Activated CD4-positive, alpha-beta T cell treated with anti-CD3 and anti-CD28 coated beads, Interleukin-2, amount 10 ng/mL, durations not matched to agents 7 days and 5 days (primary cell): ENCODE measurements around the gene PYCARD. TPM values are rescaled to one million over a fixed set of nuclear protein-coding genes. Genes with fewer than 3 reads are reported as not detected.

Experiments
- CTCF ChIA-PET: fragments of 350-600 bp; sonication (Branson Sonifier 250); formaldehyde crosslinking; loops from one replicate; lab custom pipeline; 2021; ENCODE audit warnings: antibody characterized with exemption; lab: Charles Lee
- POLR2A ChIA-PET: fragments of 350-600 bp; sonication (Branson Sonifier 250); formaldehyde crosslinking; loops from one replicate; lab custom pipeline; 2021; ENCODE audit warnings: antibody characterized with exemption; lab: Charles Lee
- DNase-seq: peaks from one replicate; pipeline ENCODE4 v3.0.0-alpha.2; 2020
- H3K27ac Mint-ChIP-seq: one replicate; pipeline ENCODE4 v1.8.0; 2021; ENCODE audit warnings: mild to moderate bottlenecking, moderate library complexity, mixed read lengths
- H3K27me3 Mint-ChIP-seq: one replicate; pipeline ENCODE4 v1.8.0; 2021; ENCODE audit warnings: mixed read lengths
- H3K36me3 Mint-ChIP-seq: one replicate; pipeline ENCODE4 v1.8.0; 2021; ENCODE audit warnings: low read depth, mixed read lengths
- H3K4me1 Mint-ChIP-seq: one replicate; pipeline ENCODE4 v1.8.0; 2021; ENCODE audit warnings: mixed read lengths
- H3K4me3 Mint-ChIP-seq: one replicate; pipeline ENCODE4 v1.8.0; 2021; ENCODE audit warnings: mild to moderate bottlenecking, moderate library complexity, mixed read lengths
- H3K9me3 Mint-ChIP-seq: one replicate; pipeline ENCODE4 v1.8.0; 2021; ENCODE audit warnings: mixed read lengths
- total RNA-seq, 2 experiments: library from RNA; stranded (reverse); gene quantifications; one replicate each; pipeline ENCODE4 v1.2.3, GENCODE V29; 2021

Gene PYCARD
- total RNA-seq, 2 experiments from 2014 or later: 66.8 to 68.0 TPM

DNA sequence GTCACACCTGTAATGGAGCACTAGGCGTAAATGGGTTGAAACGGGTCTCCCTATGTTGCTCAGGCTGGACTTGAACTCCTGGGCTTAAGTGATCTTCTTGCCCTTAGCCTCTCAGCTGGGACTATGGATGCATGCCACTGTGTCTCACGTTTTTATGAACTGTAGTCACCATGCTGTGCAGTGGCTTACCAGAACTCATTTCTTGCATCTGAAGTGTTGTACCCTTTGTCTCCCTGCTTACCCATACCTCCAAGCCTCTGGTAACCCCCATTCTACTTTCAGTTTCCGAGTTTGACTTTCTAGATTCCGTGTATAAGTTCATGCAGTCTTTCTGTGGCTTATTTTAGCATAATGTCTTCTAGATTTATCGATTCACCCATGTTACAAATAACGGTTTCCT, 7.7 kb downstream of the PYCARD start:
- Mint-ChIP-seq H3K27me3 (no peaks in the 10 kb centered on the region), H3K9me3 (no peaks in the 10 kb centered on the region), H3K4me3 (no peak overlapping the region), H3K27ac (no peak overlapping the region), H3K36me3 (peaks cover 66% of the 10 kb centered on the region), H3K4me1 (peaks cover 59% of the 10 kb centered on the region)
- CTCF ChIA-PET: interaction anchor here (1.2 to 1.7 kb wide), 2 partner anchors 10 to 12 kb away, joined by 3 to 4 read pairs; no protein-coding TSS in a partner anchor
- POLR2A ChIA-PET: no interaction called here
- no peak for DNase-seq

DNA sequence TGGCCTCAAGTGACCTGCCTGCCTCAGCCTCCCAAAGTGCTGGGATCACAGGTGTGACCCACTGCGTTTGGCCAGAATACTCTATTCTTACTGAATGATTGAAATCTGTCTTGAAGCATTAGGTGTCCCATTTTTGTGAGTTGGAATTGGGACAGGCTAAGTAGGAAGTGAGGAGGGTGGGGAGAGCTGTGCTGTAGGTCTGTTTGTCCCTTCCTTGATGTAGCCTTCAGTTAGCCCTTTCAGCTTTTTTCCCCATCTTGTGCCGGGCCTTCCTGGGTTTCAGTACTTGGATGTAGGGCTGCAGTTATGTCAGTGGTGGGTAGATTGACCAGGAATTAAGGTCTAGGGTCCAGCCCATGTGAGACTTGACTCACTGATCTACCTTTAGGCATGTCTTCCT, 8.7 kb downstream of the PYCARD start:
- H3K36me3 Mint-ChIP-seq: peaks cover 67% of the 10 kb centered on the region
- ChIA-PET POLR2A (interaction anchor here (0.8 kb wide), 1 partner anchor 189 kb away, joined by 3 read pairs; no protein-coding TSS in a partner anchor), CTCF (interaction anchor here (0.6 to 0.9 kb wide), 2 partner anchors 79 to 262 kb away, joined by 3 read pairs; no protein-coding TSS in a partner anchor)
- H3K9me3 Mint-ChIP-seq: no peaks in the 10 kb centered on the region
- H3K27me3 Mint-ChIP-seq: no peaks in the 10 kb centered on the region
- peaks cover 59% of the 10 kb centered on the region for H3K4me1 Mint-ChIP-seq
- no peak overlapping the region for H3K4me3 Mint-ChIP-seq
- DNase-seq: no peak
- H3K27ac Mint-ChIP-seq: no peak overlapping the region

DNA sequence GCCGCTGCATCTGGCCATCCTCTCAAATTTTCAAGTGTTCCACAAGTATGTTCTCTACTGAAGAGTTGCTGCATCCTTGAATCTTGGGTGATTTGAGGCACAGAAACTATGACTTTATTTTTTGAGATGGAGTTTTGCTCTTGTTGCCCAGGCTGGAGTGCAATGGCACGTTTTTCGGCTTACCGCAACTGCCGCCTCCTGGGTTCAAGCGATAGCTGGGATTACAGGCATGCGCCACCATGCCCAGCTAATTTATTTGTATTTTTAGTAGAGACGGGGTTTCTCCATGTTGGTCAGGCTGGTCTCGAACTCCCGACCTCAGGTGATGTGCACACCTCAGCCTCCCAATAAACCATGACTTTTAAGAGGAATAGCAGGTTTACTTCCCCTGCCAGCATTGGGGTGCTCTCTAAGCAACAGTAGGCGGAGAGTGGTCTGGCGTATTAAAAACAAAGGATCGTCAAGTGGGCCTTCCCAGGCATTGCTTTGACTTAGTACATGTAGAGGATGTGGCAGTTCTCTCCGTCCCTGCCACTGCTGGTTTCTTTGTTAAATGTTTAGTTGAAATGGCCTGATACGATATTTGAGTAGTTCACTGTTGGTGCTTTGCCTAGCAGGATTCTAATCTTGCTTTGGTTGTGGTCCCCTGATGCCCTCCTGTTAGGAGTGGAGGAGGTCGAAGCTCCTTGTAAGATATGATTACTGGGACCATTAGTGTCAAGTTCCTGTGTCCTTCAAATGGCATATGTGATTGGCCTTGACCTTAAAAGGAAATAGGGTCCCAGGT, 9.5 kb downstream of the PYCARD start:
- POLR2A ChIA-PET: interaction anchor here (0.8 kb wide), 1 partner anchor 189 kb away, joined by 3 read pairs; no protein-coding TSS in a partner anchor
- H3K27me3 Mint-ChIP-seq: no peaks in the 10 kb centered on the region
- H3K27ac Mint-ChIP-seq: peak overlapping the region; percentile 64
- H3K4me1 Mint-ChIP-seq: peaks cover 59% of the 10 kb centered on the region
- CTCF ChIA-PET: interaction anchor here (0.5 to 1.1 kb wide), 3 partner anchors 9 to 263 kb away, joined by 3 read pairs; partner anchors contain the start of gene PYCARD
- H3K4me3 Mint-ChIP-seq: no peak overlapping the region
- H3K9me3 Mint-ChIP-seq: no peaks in the 10 kb centered on the region
- DNase-seq: no peak
- peaks cover 74% of the 10 kb centered on the region for H3K36me3 Mint-ChIP-seq

- DNase-seq: no peak
- H3K27ac Mint-ChIP-seq: peak overlapping the region; percentile 80
- POLR2A ChIA-PET: no interaction called here
- no peak overlapping the region for H3K4me3 Mint-ChIP-seq
- H3K27me3 Mint-ChIP-seq: no peaks in the 10 kb centered on the region
- peaks cover 85% of the 10 kb centered on the region for H3K36me3 Mint-ChIP-seq
- no peaks in the 10 kb centered on the region for H3K9me3 Mint-ChIP-seq
- H3K4me1 Mint-ChIP-seq: peaks cover 67% of the 10 kb centered on the region
- CTCF ChIA-PET: interaction anchor here (1.1 to 2.3 kb wide), 2 partner anchors 11 to 12 kb away, joined by 3 to 8 read pairs; partner anchors contain the start of genes FUS and PYCARD
Measured at GRCh38 chr16:31191697-31192428, 10.7 kb downstream of the PYCARD start.

GRCh38 chr16:31190818-31191444, 11.6 kb downstream of the PYCARD start:
- CTCF ChIA-PET: interaction anchor here (1.1 to 2.3 kb wide), 3 partner anchors 10 to 187 kb away, joined by 4 to 8 read pairs (median 5); partner anchors contain the start of gene FUS
- no peaks in the 10 kb centered on the region for H3K27me3 Mint-ChIP-seq
- H3K27ac Mint-ChIP-seq: no peak overlapping the region
- POLR2A ChIA-PET: no interaction called here
- H3K4me3 Mint-ChIP-seq: no peak overlapping the region
- H3K4me1 Mint-ChIP-seq: peaks cover 69% of the 10 kb centered on the region
- no peaks in the 10 kb centered on the region for H3K9me3 Mint-ChIP-seq
- peaks cover 87% of the 10 kb centered on the region for H3K36me3 Mint-ChIP-seq
- no peak for DNase-seq

DNA sequence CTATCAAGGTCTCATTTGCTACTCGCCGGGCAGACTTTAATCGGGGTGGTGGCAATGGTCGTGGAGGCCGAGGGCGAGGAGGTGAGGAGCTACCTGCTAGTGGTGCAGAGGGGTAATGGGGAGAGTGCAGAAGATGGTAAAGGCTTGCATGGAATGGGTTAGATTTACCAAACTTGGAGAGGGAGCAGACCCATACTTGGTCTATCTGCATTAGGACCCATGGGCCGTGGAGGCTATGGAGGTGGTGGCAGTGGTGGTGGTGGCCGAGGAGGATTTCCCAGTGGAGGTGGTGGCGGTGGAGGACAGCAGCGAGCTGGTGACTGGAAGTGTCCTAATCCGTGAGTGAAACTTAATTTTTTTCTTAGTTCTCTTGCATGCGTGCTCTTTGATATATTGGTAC, 12.5 kb downstream of the PYCARD start:
- ChIA-PET CTCF (interaction anchor here (0.6 to 2.3 kb wide), 9 partner anchors 8 to 253 kb away, joined by 3 to 9 read pairs (median 4); partner anchors contain the start of gene FUS), POLR2A (interaction anchor here (0.7 to 1.5 kb wide), 3 partner anchors 7 to 509 kb away, joined by 3 to 6 read pairs (median 4); no protein-coding TSS in a partner anchor)
- Mint-ChIP-seq H3K4me3 (no peak overlapping the region), H3K4me1 (peaks cover 76% of the 10 kb centered on the region), H3K27me3 (no peaks in the 10 kb centered on the region), H3K27ac (peak overlapping the region; percentile 51), H3K9me3 (no peaks in the 10 kb centered on the region), H3K36me3 (peaks cover 91% of the 10 kb centered on the region)
- no peak for DNase-seq

DNA sequence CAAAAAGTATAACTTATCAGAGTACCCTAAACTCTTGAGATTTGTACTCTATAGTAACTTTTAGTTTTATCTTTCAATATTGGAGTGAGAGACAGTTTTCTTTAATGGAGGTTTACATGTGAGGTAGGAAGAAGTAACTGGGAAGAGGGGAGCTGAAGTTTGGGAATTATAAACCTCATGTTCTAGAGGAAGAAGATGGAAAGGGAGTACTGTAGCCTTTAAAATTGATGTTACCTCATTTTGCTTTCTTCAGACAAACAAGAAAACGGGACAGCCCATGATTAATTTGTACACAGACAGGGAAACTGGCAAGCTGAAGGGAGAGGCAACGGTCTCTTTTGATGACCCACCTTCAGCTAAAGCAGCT, 13.2 kb downstream of the PYCARD start:
- CTCF ChIA-PET: interaction anchor here (0.6 to 2.3 kb wide), 8 partner anchors 9 to 254 kb away, joined by 3 to 9 read pairs (median 4); partner anchors contain the start of gene FUS

DNA sequence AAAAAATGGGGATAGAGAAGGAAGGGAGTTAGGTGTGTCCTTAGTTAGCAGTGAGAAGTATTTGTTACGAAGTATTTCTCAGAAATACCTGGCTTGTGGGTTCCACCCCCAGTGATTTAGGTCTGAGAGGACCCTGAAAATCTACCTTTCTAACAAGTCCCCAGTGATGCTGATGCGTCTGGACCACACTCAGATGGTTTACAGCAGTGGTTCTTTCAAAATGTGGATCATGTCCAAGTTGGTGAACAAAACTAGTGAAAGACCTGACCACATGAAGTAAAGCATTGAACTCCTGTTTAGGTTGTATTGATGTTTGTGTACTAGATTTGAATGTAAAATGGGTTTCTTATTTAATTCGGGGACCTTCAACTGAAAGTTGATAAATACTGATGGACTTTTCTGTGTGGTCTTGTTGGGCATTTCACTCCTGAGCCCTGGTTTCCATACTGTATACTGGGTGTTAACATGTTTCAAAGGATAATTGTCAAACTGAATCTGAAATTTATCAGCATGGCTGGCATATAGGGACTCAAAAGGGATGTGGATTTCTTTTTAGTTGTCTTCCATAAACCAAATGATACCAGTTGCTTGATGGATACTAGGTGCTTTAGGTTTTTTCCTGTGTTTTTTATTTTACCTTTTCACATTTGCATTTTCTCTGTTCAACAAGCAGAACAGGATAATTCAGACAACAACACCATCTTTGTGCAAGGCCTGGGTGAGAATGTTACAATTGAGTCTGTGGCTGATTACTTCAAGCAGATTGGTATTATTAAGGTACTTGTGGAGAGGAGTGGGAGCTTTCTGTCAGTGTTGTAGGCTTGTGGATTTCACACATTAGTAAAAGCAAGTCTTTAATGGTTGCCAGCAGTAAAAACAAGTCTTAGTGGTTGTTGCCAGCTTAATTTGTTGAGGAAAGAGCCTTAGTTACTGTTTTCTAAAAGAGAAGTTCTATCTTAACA, 13.8 kb downstream of the PYCARD start:
- no peak for DNase-seq
- Mint-ChIP-seq H3K4me1 (peaks cover 82% of the 10 kb centered on the region), H3K36me3 (peaks cover 91% of the 10 kb centered on the region), H3K4me3 (no peak overlapping the region), H3K27me3 (no peaks in the 10 kb centered on the region), H3K9me3 (no peaks in the 10 kb centered on the region), H3K27ac (peak overlapping the region; percentile 54)
- POLR2A ChIA-PET: interaction anchor here (1.4 to 1.5 kb wide), 2 partner anchors 8 to 9 kb away, joined by 4 to 6 read pairs; no protein-coding TSS in a partner anchor
- CTCF ChIA-PET: interaction anchor here (1.0 to 2.4 kb wide), 4 partner anchors 10 to 255 kb away, joined by 3 to 9 read pairs (median 6); no protein-coding TSS in a partner anchor

More for the DNA sequence above, 13.2 kb downstream of the PYCARD start:
- Mint-ChIP-seq H3K27ac (peak overlapping the region; percentile 3), H3K4me1 (peaks cover 77% of the 10 kb centered on the region), H3K36me3 (peaks cover 93% of the 10 kb centered on the region), H3K9me3 (no peaks in the 10 kb centered on the region), H3K27me3 (no peaks in the 10 kb centered on the region), H3K4me3 (no peak overlapping the region)
- no peak for DNase-seq
- POLR2A ChIA-PET: interaction anchor here (0.7 to 1.5 kb wide), 3 partner anchors 8 to 509 kb away, joined by 3 to 6 read pairs (median 4); no protein-coding TSS in a partner anchor

DNA sequence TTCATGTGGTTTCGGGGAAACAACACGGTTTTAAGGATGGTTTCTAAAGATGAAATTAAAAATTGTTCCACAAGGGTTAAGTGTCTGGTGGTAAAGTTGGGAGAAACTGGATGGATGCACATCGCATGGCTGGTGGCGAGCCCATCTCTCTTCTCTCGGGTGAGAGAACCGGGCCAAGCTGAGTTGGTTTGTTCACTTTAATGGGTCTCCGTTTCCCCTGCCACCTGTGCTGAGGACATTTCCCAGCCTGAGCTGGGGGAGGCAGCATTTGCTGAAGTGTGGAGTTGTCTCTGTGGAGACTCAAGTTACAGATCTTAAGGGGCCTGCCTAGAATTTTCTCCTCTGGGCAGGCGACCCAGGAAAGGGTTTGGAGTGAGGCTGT, 14.8 kb downstream of the PYCARD start:
- CTCF ChIA-PET: interaction anchor here (0.8 to 2.4 kb wide), 3 partner anchors 11 to 255 kb away, joined by 3 to 8 read pairs (median 3); partner anchors contain the start of gene ZNF843
- no peaks in the 10 kb centered on the region for H3K27me3 Mint-ChIP-seq
- H3K4me3 Mint-ChIP-seq: no peak overlapping the region
- POLR2A ChIA-PET: no interaction called here
- DNase-seq: no peak
- peaks cover 87% of the 10 kb centered on the region for H3K4me1 Mint-ChIP-seq
- no peaks in the 10 kb centered on the region for H3K9me3 Mint-ChIP-seq
- H3K36me3 Mint-ChIP-seq: peaks cover 93% of the 10 kb centered on the region
- no peak overlapping the region for H3K27ac Mint-ChIP-seq

DNA sequence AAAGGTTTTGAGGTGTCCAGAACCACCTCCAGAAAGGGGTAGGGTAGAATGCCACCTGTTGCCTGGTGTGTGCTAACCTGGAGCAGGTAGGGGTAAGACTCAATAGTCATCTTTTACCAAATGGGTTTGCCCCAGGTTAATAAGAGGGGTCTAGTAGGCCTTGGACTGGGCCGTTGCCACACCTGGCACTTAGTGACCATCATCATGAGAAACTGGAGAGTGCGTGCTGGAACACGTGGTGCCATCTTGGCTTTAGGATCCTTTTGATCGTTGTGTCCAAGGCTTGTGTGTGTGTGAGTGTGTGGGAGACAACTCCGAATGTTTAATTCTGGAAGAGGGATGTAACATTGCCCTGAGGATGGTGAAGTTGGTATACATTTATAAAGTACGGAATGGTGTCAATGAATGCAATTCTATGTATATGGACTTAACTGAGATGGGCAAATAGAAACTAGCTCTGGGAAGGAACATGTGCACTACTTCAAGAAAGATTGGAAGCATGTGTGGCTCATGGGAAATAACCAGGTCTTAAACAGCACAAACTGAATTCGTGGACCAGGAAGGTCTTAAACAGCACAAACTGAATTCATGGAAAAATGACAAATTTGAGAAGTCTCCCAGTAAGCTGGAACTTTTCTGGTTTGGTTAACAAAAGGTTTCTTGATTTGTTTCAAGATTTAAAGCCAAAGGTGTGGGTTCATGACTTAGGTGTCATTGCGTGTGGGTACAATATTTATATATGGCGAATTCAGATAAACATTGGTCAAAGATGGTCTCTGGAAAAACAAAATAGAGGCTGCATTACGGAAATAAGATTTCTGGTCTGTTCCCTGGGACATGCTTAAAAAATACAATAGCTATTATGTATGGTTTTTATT, 15.4 kb downstream of the PYCARD start:
- peaks cover 93% of the 10 kb centered on the region for H3K4me1 Mint-ChIP-seq
- DNase-seq: no peak
- peak overlapping the region; percentile 16 for H3K27ac Mint-ChIP-seq
- H3K9me3 Mint-ChIP-seq: no peaks in the 10 kb centered on the region
- H3K36me3 Mint-ChIP-seq: peaks cover 98% of the 10 kb centered on the region
- ChIA-PET CTCF (interaction anchor here (0.8 to 2.4 kb wide), 3 partner anchors 11 to 256 kb away, joined by 3 to 8 read pairs (median 3); partner anchors contain the start of gene ZNF843), POLR2A (no interaction called here)
- no peak overlapping the region for H3K4me3 Mint-ChIP-seq
- no peaks in the 10 kb centered on the region for H3K27me3 Mint-ChIP-seq
